NCI-H1930 (cell line): ENCODE measurements around the gene GALNT8.
"Not testable (repeated sequence)": the region's sequence is repeated elsewhere in the genome, so short reads cannot be mapped to it uniquely, and the experiment has no call there.

ENCODE experiments used
- DNase-seq, 2 experiments: peaks; one replicate each; lab custom pipeline; 2025; lab: John Stamatoyannopoulos, UW

GALNT8 gene

GRCh38 chr12:4719821-4720636 lies at the start of gene GALNT8:
TSS of gene GALNT8 (plus strand) at chr12:4720400. CDS start at chr12:4720678, 278 bp downstream.
- no peak for DNase-seq

- DNase-seq: no peak
Measured at GRCh38 chr12:4679711-4680110, 40.5 kb upstream of the GALNT8 start.

GRCh38 chr12:4681732-4682131 lies 38.5 kb upstream of the GALNT8 start:
- no peak for DNase-seq

- peak in 1 of 2 experiments; percentile 3 for DNase-seq
Measured at GRCh38 chr12:4685317-4685716, 34.9 kb upstream of the GALNT8 start.

GRCh38 chr12:4690760-4691159 lies 29.4 kb upstream of the GALNT8 start:
- no peak for DNase-seq

- DNase-seq: no peak
Measured at GRCh38 chr12:4700621-4701026, 19.6 kb upstream of the GALNT8 start.

GRCh38 chr12:4701395-4702190 lies 18.6 kb upstream of the GALNT8 start:
- DNase-seq: no peak

GRCh38 chr12:4703676-4704075 lies 16.5 kb upstream of the GALNT8 start:
- no peak for DNase-seq

GRCh38 chr12:4705824-4706223 lies 14.4 kb upstream of the GALNT8 start:
- DNase-seq: no peak

- DNase-seq: no peak
Measured at GRCh38 chr12:4707306-4707705, 12.9 kb upstream of the GALNT8 start.

GRCh38 chr12:4710113-4710512 lies 10.1 kb upstream of the GALNT8 start:
- DNase-seq: no peak

- no peak for DNase-seq
Measured at GRCh38 chr12:4714879-4715278, 5.3 kb upstream of the GALNT8 start.

- DNase-seq: no peak
Measured at GRCh38 chr12:4717806-4718205, 2.4 kb upstream of the GALNT8 start.

GRCh38 chr12:4720637-4720995 lies 416 bp downstream of the GALNT8 start:
- DNase-seq: no peak

GRCh38 chr12:4721587-4721986 lies 1.4 kb downstream of the GALNT8 start:
- not testable (repeated sequence) for DNase-seq

GRCh38 chr12:4723226-4723625 lies 3.0 kb downstream of the GALNT8 start:
- no peak for DNase-seq

- no peak for DNase-seq
Measured at GRCh38 chr12:4725057-4725456, 4.9 kb downstream of the GALNT8 start.

- DNase-seq: no peak
Measured at GRCh38 chr12:4734625-4735340, 14.6 kb downstream of the GALNT8 start.

GRCh38 chr12:4736091-4736490 lies 15.9 kb downstream of the GALNT8 start:
- no peak for DNase-seq

- DNase-seq: no peak
Measured at GRCh38 chr12:4738541-4738940, 18.3 kb downstream of the GALNT8 start.

- DNase-seq: no peak
Measured at GRCh38 chr12:4742416-4742970, 22.3 kb downstream of the GALNT8 start.

- no peak for DNase-seq
Measured at GRCh38 chr12:4743046-4743445, 22.8 kb downstream of the GALNT8 start.
